ENCODE data around the gene LEPR. TPM values are rescaled to one million over a fixed set of nuclear protein-coding genes. Genes with fewer than 3 reads are reported as not detected.

Gene LEPR
- total and polyA plus RNA-seq, 10 donors, result 0.90 to 9.3 (median 5.4) TPM

DNA sequence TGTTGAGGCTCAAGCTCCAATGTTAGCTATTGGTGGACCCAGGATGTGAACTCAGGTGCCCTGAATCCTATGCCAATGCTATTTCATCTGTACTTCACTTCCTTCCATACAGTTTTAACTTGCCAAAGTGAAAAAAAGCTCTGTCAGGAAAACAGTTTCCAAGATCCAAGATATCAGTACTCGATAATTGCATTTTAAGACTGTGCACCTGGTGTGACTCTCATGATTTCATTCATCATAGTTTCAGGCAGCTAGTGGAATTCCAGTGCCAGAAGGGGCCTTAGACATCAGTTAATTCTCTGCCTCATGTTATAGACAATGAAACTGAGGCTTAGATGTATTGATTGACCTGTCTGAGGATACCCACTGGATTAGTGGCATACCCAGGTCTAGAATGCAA, 26.5 kb upstream of the LEPR start:
- Histone ChIP-seq H3K36me3 (peaks cover 0 to 34% (median 0%) of the 10 kb centered on the region in 6 donors), H3K27me3 (replicated peaks in 1 of 7) (no peaks in the 10 kb centered on the region), H3K27ac (no peak overlapping the region), H3K4me1 (no peaks in the 10 kb centered on the region), H3K9me3 (no peaks in the 10 kb centered on the region), H3K4me3 (no peak overlapping the region)
- no peak for DNase-seq
- WGBS, 5 donors, result 70 to 100% (median 87%) methylated on average over 1 of the region's 1 CpG
- intact Hi-C loops (cut with DNase I; ENCODE audit: low total_unique reads), result no loop called here
- TF ChIP-seq POLR2A (IDR thresholded peaks at IDR 0.05) (no peak), POLR2AphosphoS5 (IDR thresholded peaks at IDR 0.05) (no peak)
- TF ChIP-seq, protein P1, sequence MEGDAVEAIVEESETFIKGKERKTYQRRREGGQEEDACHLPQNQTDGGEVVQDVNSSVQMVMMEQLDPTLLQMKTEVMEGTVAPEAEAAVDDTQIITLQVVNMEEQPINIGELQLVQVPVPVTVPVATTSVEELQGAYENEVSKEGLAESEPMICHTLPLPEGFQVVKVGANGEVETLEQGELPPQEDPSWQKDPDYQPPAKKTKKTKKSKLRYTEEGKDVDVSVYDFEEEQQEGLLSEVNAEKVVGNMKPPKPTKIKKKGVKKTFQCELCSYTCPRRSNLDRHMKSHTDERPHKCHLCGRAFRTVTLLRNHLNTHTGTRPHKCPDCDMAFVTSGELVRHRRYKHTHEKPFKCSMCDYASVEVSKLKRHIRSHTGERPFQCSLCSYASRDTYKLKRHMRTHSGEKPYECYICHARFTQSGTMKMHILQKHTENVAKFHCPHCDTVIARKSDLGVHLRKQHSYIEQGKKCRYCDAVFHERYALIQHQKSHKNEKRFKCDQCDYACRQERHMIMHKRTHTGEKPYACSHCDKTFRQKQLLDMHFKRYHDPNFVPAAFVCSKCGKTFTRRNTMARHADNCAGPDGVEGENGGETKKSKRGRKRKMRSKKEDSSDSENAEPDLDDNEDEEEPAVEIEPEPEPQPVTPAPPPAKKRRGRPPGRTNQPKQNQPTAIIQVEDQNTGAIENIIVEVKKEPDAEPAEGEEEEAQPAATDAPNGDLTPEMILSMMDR (IDR thresholded peaks at IDR 0.05 in 8 of 11, conservative IDR thresholded peaks at IDR 0.05 in 3 of 11), result no peak

DNA sequence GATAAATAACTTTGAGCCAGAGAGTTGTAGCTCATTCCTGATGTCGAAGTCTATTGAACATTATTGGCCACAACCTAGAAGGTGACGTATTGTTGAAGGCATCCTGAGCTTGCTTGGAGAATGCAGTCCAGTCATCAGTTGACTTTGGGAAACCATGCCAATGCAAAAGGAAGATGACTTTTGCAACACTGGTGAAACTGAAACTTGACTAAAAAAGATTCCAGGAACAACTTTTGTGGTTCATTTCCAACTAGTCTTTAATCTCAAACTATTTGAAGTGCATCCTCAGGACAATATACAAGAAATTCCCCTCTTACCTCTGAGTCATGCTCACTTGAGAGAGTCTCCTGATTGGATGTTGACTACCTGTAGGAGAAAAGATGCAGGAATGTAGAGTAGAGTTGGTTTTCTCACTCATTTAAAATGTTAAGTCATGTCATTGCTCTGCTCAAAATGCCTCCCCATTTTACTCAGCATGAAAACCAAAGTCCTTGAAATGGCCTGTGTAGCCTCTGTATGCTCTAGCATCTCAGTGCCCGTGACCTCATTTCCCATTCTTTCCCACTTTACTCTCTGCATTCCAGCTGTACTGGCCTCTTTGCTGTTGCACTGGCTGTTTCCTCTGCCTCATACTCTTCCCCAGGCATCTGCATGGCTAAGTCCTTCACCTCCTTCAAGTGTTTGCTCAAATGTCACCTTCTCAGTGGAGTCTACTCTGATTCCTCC, 24.4 kb upstream of the LEPR start:
- Histone ChIP-seq H3K27ac (peak overlapping the region in 1 of 8 donors; percentile 1), H3K4me3 (no peak overlapping the region), H3K27me3 (replicated peaks in 1 of 7) (no peaks in the 10 kb centered on the region), H3K36me3 (peaks cover 0 to 20% (median 0%) of the 10 kb centered on the region in 6 donors), H3K9me3 (no peaks in the 10 kb centered on the region), H3K4me1 (no peaks in the 10 kb centered on the region)
- intact Hi-C loops (cut with DNase I; ENCODE audit: low total_unique reads), result no loop called here
- no peak for DNase-seq
- TF ChIP-seq, protein P1 (IDR thresholded peaks at IDR 0.05 in 8 of 11, conservative IDR thresholded peaks at IDR 0.05 in 3 of 11), result no peak
- TF ChIP-seq POLR2A (IDR thresholded peaks at IDR 0.05) (no peak), POLR2AphosphoS5 (IDR thresholded peaks at IDR 0.05) (no peak)
- WGBS, 5 donors, result 74 to 84% (median 77%) methylated on average over 3 of the region's 3 CpGs

DNA sequence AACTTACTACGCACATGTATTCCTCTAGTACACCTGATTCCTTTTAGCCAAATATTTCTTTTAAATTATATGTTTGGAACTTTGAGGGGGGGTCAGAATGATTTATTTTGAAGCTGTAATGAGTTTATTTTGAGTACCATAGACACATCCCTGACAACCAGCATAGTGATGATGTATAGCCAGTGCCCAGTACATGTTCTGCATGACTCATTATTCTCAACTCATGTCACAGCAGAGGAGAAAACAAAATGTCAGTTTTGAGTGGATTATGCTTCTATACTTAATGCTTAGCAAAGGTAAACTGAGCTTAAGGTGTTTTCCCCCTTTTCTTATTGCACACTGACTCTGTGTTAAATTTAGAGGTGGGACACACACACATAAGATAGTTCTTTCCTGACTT, 22.4 kb upstream of the LEPR start:
- Histone ChIP-seq H3K4me3 (no peak overlapping the region), H3K4me1 (no peaks in the 10 kb centered on the region), H3K27ac (no peak overlapping the region), H3K36me3 (peaks cover 0 to 10% (median 0%) of the 10 kb centered on the region in 6 donors), H3K9me3 (no peaks in the 10 kb centered on the region), H3K27me3 (replicated peaks in 1 of 7) (no peaks in the 10 kb centered on the region)
- WGBS, 5 donors, result 97 to 100% (median 100%) methylated on average over 1 of the region's 1 CpG
- intact Hi-C loops (cut with DNase I; ENCODE audit: low total_unique reads), result no loop called here
- no peak for DNase-seq
- no peak for TF ChIP-seq POLR2AphosphoS5 (IDR thresholded peaks at IDR 0.05)
- TF ChIP-seq POLR2A (IDR thresholded peaks at IDR 0.05), result no peak
- TF ChIP-seq, protein P1 (IDR thresholded peaks at IDR 0.05 in 8 of 11, conservative IDR thresholded peaks at IDR 0.05 in 3 of 11), result no peak

DNA sequence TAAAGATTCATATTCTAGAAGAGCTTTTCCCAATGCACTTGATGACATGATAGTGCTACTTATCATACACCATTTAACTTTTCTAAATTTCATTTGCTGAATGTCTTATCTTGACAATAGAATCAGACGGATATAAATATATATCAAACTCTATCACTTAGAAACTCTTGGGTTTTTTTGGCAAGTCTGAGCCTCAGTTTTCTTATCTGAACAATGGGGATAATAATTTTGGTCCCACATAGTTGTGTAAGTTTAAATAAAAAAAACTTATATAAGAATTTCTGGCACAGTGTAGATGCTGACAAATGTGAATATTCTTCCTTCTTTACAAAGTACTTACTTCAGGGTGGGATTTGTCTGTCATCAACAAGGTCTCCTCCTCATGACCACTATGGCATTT, 21.5 kb upstream of the LEPR start:
- DNase-seq, result no peak
- no peaks in the 10 kb centered on the region for H3K27me3 ChIP-seq (replicated peaks in 1 of 7)
- intact Hi-C loops (cut with DNase I; ENCODE audit: low total_unique reads), result no loop called here
- peaks cover 0 to 14% (median 0%) of the 10 kb centered on the region in 6 donors for H3K36me3 ChIP-seq
- H3K27ac ChIP-seq, result no peak overlapping the region
- no peaks in the 10 kb centered on the region for H3K9me3 ChIP-seq
- H3K4me3 ChIP-seq, result no peak overlapping the region
- TF ChIP-seq POLR2AphosphoS5 (IDR thresholded peaks at IDR 0.05) (no peak), POLR2A (IDR thresholded peaks at IDR 0.05) (no peak)
- TF ChIP-seq, protein P1 (IDR thresholded peaks at IDR 0.05 in 8 of 11, conservative IDR thresholded peaks at IDR 0.05 in 3 of 11), result no peak
- WGBS, 5 donors, result 93 to 98% (median 95%) methylated on average over 1 of the region's 1 CpG
- H3K4me1 ChIP-seq, result no peaks in the 10 kb centered on the region
